Liver (tissue), 3 donors: ENCODE results near the gene ABCB9.

ENCODE experiments used
- ATF3 ChIP-seq: IDR thresholded peaks from 2 replicates; pipeline ENCODE4 v1.6.1; 2016; ENCODE audit warnings: antibody characterized with exemption
- CTCF ChIP-seq: fragments of 150-350 bp; IDR thresholded peaks from 2 replicates; pipeline ENCODE4 v1.5.1; 2017; ENCODE audit warnings: improper control_type of control experiment, low read depth, low read length; ENCODE audit not compliant: missing input control
- EGR1 ChIP-seq, 2 donors: IDR thresholded peaks; 2 replicates each; pipeline ENCODE4 v1.6.1; 2016 to 2018; ENCODE audit warnings: antibody characterized with exemption in 2 of 2, low read depth in 2 of 2
- HNF4A ChIP-seq, 2 donors: conservative IDR thresholded peaks; 2 replicates each; pipeline ENCODE4 v1.6.1; 2016; ENCODE audit warnings: antibody characterized with exemption in 2 of 2, mild to moderate bottlenecking in 2 of 2
- HNF4G ChIP-seq: IDR thresholded peaks from 2 replicates; pipeline ENCODE4 v1.6.1; 2016; ENCODE audit warnings: antibody characterized with exemption
- RAD21 ChIP-seq, 2 donors: IDR thresholded peaks; 2 replicates each; pipeline ENCODE4 v1.6.1; 2016; ENCODE audit warnings: antibody characterized with exemption in 2 of 2, mild to moderate bottlenecking in 2 of 2
- RXRA ChIP-seq, 2 donors: IDR thresholded peaks; 2 replicates each; pipeline ENCODE4 v1.6.1; 2017 to 2018; ENCODE audit warnings: antibody characterized with exemption in 2 of 2, mild to moderate bottlenecking in 1 of 2
- TAF1 ChIP-seq: conservative IDR thresholded peaks from 2 replicates; pipeline ENCODE4 v1.6.1; 2016; ENCODE audit warnings: antibody characterized with exemption, mild to moderate bottlenecking
- donor health status: healthy.
- donor health status: healthy.

GRCh38 chr12:122969676-122970075, 3.4 kb upstream of the ABCB9 start:
- no peak for TF ChIP-seq TAF1
- TF ChIP-seq CTCF: no peak
- TF ChIP-seq HNF4A (conservative IDR thresholded peaks at IDR 0.05): no peak
- no peak for TF ChIP-seq EGR1 (IDR thresholded peaks at IDR 0.05; ENCODE audit: low read depth in 2 of 2)
- no peak for TF ChIP-seq ATF3
- TF ChIP-seq RAD21 (IDR thresholded peaks at IDR 0.05): no peak
- TF ChIP-seq HNF4G: no peak
- TF ChIP-seq RXRA (IDR thresholded peaks at IDR 0.05): no peak
